ENCODE measurements around the gene PPP2R5C.

The PPP2R5C gene

GRCh38 chr14:101937926-101938767, 176.6 kb downstream of the PPP2R5C start:
- Histone ChIP-seq H3K27ac (ENCODE audit: extremely low read depth, low read depth, low read length) (no peak overlapping the region), H3K4me1 (ENCODE audit: control insufficient read depth, insufficient read depth, low read length) (no peaks in the 10 kb centered on the region), H3K4me3 (ENCODE audit: low read depth, low read length) (no peak overlapping the region), H3K36me3 (ENCODE audit: control insufficient read depth in 2 of 2, insufficient read depth in 1 of 2, low read length in 2 of 2) (no peaks in the 10 kb centered on the region), H3K9me3 (ENCODE audit: control insufficient read depth, insufficient read depth, low read depth, low read length) (no peaks in the 10 kb centered on the region)
- ChIA-PET CTCF (interaction anchor here (1.1 kb wide), 1 partner anchor 167 kb away, joined by 3 read pairs; no protein-coding TSS in a partner anchor), POLR2A (no interaction called here)
- TF ChIP-seq WT1 (tag by site-specific recombination; IDR thresholded peaks at IDR 0.05) (no peak), ZNF580 (tag by site-specific recombination; IDR thresholded peaks at IDR 0.05) (0 out of 2 replicates have a peak, but pooled peaks have one; percentile 19), SCRT2 (tag by site-specific recombination; IDR thresholded peaks at IDR 0.05) (peak; percentile 81), ZNF596 (tag by site-specific recombination; IDR thresholded peaks at IDR 0.05) (no peak), ZNF221 (tag by site-specific recombination; IDR thresholded peaks at IDR 0.05; ENCODE audit: borderline replicate concordance) (no peak), SCRT1 (tag by site-specific recombination; IDR thresholded peaks at IDR 0.05; ENCODE audit: borderline replicate concordance) (peak; percentile 40; the same call in 1 of the 2 replicates), ZNF138 (tag by site-specific recombination; IDR thresholded peaks at IDR 0.05; ENCODE audit: borderline replicate concordance) (no peak), PRDM6 (tag by site-specific recombination; IDR thresholded peaks at IDR 0.05) (no peak), ZNF623 (tag by site-specific recombination; IDR thresholded peaks at IDR 0.05) (peak; percentile 99), HIC1 (tag by site-specific recombination; IDR thresholded peaks at IDR 0.05) (no peak), ZNF549 (tag by site-specific recombination; IDR thresholded peaks at IDR 0.05) (no peak), ZSCAN5A (tag by site-specific recombination; IDR thresholded peaks at IDR 0.05) (no peak)

- no peaks in the 10 kb centered on the region for H3K36me3 ChIP-seq (ENCODE audit: control insufficient read depth in 2 of 2, insufficient read depth in 1 of 2, low read length in 2 of 2)
- ChIA-PET POLR2A (no interaction called here), CTCF (interaction anchor here (1.1 kb wide), 1 partner anchor 169 kb away, joined by 3 read pairs; no protein-coding TSS in a partner anchor)
- H3K4me1 ChIP-seq (ENCODE audit: control insufficient read depth, insufficient read depth, low read length) = no peaks in the 10 kb centered on the region
- H3K27ac ChIP-seq (ENCODE audit: extremely low read depth, low read depth, low read length) = no peak overlapping the region
- TF ChIP-seq ZNF704 (tag by site-specific recombination; IDR thresholded peaks at IDR 0.05) (no peak), ZNF23 (tag by site-specific recombination; IDR thresholded peaks at IDR 0.05; ENCODE audit: borderline replicate concordance) (no peak), ZBTB8A (tag by site-specific recombination; IDR thresholded peaks at IDR 0.05) (no peak)
- no peaks in the 10 kb centered on the region for H3K9me3 ChIP-seq (ENCODE audit: control insufficient read depth, insufficient read depth, low read depth, low read length)
- no peak overlapping the region for H3K4me3 ChIP-seq (ENCODE audit: low read depth, low read length)
Measured at GRCh38 chr14:101939646-101940170, 178.2 kb downstream of the PPP2R5C start.

All from HEK293 (cell line).